Liver (tissue), 3 donors: ENCODE measurements around the gene YPEL4.
A peak's percentile ranks its signal among the peaks of the same experiment; 100 is the strongest.

Experiments
- RAD21 ChIP-seq, 2 donors: IDR thresholded peaks; 2 replicates each; pipeline ENCODE4 v1.6.1; 2016; ENCODE audit warnings: antibody characterized with exemption in 2 of 2, mild to moderate bottlenecking in 2 of 2
- RXRA ChIP-seq, 2 donors: IDR thresholded peaks; 2 replicates each; pipeline ENCODE4 v1.6.1; 2017 to 2018; ENCODE audit warnings: antibody characterized with exemption in 2 of 2, mild to moderate bottlenecking in 1 of 2
- SP1 ChIP-seq: IDR thresholded peaks from 2 replicates; pipeline ENCODE4 v1.6.1; 2018; ENCODE audit warnings: antibody characterized with exemption, mild to moderate bottlenecking
- TF ChIP-seq, protein P1 (sequence below): fragments of 150-350 bp; IDR thresholded peaks from 2 replicates; pipeline ENCODE4 v1.5.1; 2017; ENCODE audit warnings: improper control_type of control experiment, low read depth, low read length; ENCODE audit not compliant: missing input control
- donor health status: healthy.
- donor health status: healthy.

DNA sequence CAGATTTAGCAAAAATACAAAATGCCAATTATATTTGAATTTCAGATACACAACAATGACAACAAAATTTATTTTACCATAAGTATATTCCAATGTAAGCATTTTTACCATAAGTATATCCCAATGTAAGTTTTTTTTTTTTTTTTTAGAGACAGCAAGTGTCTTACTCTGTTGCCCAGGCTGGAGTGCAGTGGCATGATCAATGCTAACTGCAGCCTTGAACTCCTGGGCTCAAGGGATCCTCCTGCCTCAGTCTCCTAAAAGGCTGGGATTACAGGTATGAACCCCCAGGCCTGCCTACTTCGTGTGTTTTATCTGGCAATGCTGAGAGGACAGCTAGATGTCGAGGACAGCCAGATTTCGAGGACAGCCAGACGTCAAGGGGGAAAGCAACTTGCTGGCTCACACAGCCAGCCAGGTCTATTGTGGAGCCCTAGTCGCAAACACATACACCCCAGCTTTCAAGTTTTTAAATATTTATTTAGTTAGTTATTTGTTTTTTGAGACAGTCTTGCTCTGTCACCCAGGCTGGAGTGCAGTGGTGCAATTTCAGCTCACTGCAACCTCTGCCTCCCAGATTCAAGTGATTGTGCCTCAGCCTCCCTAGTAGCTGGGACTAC is 53.3 kb downstream of the YPEL4 start:
- TF ChIP-seq, protein P1, sequence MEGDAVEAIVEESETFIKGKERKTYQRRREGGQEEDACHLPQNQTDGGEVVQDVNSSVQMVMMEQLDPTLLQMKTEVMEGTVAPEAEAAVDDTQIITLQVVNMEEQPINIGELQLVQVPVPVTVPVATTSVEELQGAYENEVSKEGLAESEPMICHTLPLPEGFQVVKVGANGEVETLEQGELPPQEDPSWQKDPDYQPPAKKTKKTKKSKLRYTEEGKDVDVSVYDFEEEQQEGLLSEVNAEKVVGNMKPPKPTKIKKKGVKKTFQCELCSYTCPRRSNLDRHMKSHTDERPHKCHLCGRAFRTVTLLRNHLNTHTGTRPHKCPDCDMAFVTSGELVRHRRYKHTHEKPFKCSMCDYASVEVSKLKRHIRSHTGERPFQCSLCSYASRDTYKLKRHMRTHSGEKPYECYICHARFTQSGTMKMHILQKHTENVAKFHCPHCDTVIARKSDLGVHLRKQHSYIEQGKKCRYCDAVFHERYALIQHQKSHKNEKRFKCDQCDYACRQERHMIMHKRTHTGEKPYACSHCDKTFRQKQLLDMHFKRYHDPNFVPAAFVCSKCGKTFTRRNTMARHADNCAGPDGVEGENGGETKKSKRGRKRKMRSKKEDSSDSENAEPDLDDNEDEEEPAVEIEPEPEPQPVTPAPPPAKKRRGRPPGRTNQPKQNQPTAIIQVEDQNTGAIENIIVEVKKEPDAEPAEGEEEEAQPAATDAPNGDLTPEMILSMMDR, result no peak
- TF ChIP-seq RXRA (IDR thresholded peaks at IDR 0.05), result peak; percentile 7 to 63
- peak; percentile 41 for TF ChIP-seq SP1
- TF ChIP-seq RAD21 (IDR thresholded peaks at IDR 0.05), result no peak
